HCT116 (cell line): ENCODE measurements around the gene HES5. TPM values are rescaled to one million over a fixed set of nuclear protein-coding genes. Genes with fewer than 3 reads are reported as not detected.

Experiments used
- ATAC-seq: fragments of 200-7000 bp; cut with Tn5 transposase; 2 replicates; pipeline ENCODE4 v1.9.1; 2020; ENCODE audit warnings: mild to moderate bottlenecking, moderate library complexity
- BruUV-seq: library from RNA; stranded (reverse); fragments of 400-500 nt; replicated peaks from 2 replicates; lab custom pipeline; 2021; lab: Mats Ljungman, UMichigan
- CTCF ChIA-PET: fragments of 300-600 bp; sonication (Branson Sonifier 250); formaldehyde crosslinking; loops from one replicate; lab custom pipeline; 2021; ENCODE audit warnings: antibody characterized with exemption; lab: Charles Lee
- POLR2A ChIA-PET: fragments of 300-600, 350-600 bp; sonication (Branson Sonifier 250); formaldehyde crosslinking; loops from one replicate; lab custom pipeline; 2021; ENCODE audit warnings: antibody characterized with exemption; lab: Charles Lee
- RAD21 ChIA-PET, 2 experiments: fragments of 300-600 bp; sonication (Branson Sonifier 250); formaldehyde crosslinking; loops; one replicate each; lab custom pipeline; 2023; ENCODE audit warnings: low total read pairs in 2 of 2; ENCODE audit not compliant: uncharacterized antibody in 2 of 2, unreplicated experiment in 2 of 2, low non-redundant PET in 1 of 2; lab: Charles Lee
- DNase-seq: peaks from one replicate; pipeline ENCODE4 v3.0.0-alpha.2; 2010; ENCODE audit warnings: low read depth, low spot score
- H2AFZ ChIP-seq: fragments of 200-600 bp; shearing (Covaris generic), sonication (generic); 2 replicates; pipeline ENCODE4 v1.6.1; 2017; ENCODE audit warnings: low read depth, mixed run types, mixed read lengths, antibody characterized with exemption, low read length; ENCODE audit not compliant: poor library complexity, severe bottlenecking
- H3K27ac ChIP-seq: 2 replicates; pipeline ENCODE4 v1.5.1; 2012; ENCODE audit warnings: low read depth, low read length
- H3K27me3 ChIP-seq: fragments of 200-600 bp; sonication (generic); 2 replicates; pipeline ENCODE4 v1.6.1; 2016; ENCODE audit warnings: mixed run types, low read length, mixed read lengths; ENCODE audit not compliant: insufficient read depth
- H3K36me3 ChIP-seq, 2 experiments: fragments of 200-500 bp in 1 of 2; fragments of 200-600 bp in 1 of 2; sonication (Bioruptor generic) in 1 of 2; sonication (generic) in 1 of 2; 2 replicates each; pipeline versions ENCODE4 v1.5.1 to v1.6.1; 2014 to 2016; ENCODE audit warnings: low read length in 2 of 2, inconsistent platforms in 1 of 2, mixed read lengths in 1 of 2, mixed run types in 1 of 2; ENCODE audit not compliant: insufficient read depth in 2 of 2, control insufficient read depth in 1 of 2
- H3K4me1 ChIP-seq, 2 experiments: fragments of 200-600 bp in 1 of 2; sonication (generic) in 1 of 2; 2 replicates each; pipeline versions ENCODE4 v1.5.1 to v1.6.1; 2012 to 2017; ENCODE audit warnings: low read length in 2 of 2, inconsistent platforms in 1 of 2, mild to moderate bottlenecking in 1 of 2, mixed read lengths in 1 of 2, mixed run types in 1 of 2, moderate library complexity in 1 of 2; ENCODE audit not compliant: insufficient read depth in 2 of 2, control insufficient read depth in 1 of 2
- H3K4me2 ChIP-seq: fragments of 200-600 bp; sonication (generic); 2 replicates; pipeline ENCODE4 v1.6.1; 2017; ENCODE audit warnings: mixed run types, low read length, mixed read lengths
- H3K4me3 ChIP-seq, 2 experiments: fragments of 200-600 bp in 1 of 2; sonication (generic) in 1 of 2; replicated peaks in 1 of 2; 2 replicates each; pipeline ENCODE4 v1.5.1; 2011 to 2016; ENCODE audit warnings: low read length in 2 of 2, control low read depth in 1 of 2, low read depth in 1 of 2, mild to moderate bottlenecking in 1 of 2, mixed read lengths in 1 of 2, mixed run types in 1 of 2
- H3K79me2 ChIP-seq: fragments of 200-600 bp; sonication (generic); 2 replicates; pipeline ENCODE4 v1.6.1; 2017; ENCODE audit warnings: mild to moderate bottlenecking, mixed run types, low read length, moderate library complexity, mixed read lengths; ENCODE audit not compliant: insufficient read depth
- H3K9ac ChIP-seq: fragments of 200-600 bp; sonication (generic); 2 replicates; pipeline ENCODE4 v1.6.1; 2016; ENCODE audit warnings: low read length, mixed read lengths
- H3K9me2 ChIP-seq: fragments of 200-600 bp; sonication (generic), shearing (Covaris generic); 2 replicates; pipeline ENCODE4 v1.6.1; 2017; ENCODE audit warnings: mixed run types, mild to moderate bottlenecking, moderate library complexity; ENCODE audit not compliant: insufficient read depth
- H3K9me3 ChIP-seq, 2 experiments: fragments of 200-500 bp in 1 of 2; fragments of 200-600 bp in 1 of 2; sonication (Bioruptor generic) in 1 of 2; sonication (generic) in 1 of 2; 2 replicates each; pipeline ENCODE4 v1.6.1; 2014 to 2017; ENCODE audit warnings: low read length in 2 of 2, mixed read lengths in 2 of 2, inconsistent platforms in 1 of 2, low read depth in 1 of 2, mild to moderate bottlenecking in 1 of 2, mixed run types in 1 of 2, moderate library complexity in 1 of 2; ENCODE audit not compliant: control insufficient read depth in 1 of 2, insufficient read depth in 1 of 2
- H4K20me1 ChIP-seq: fragments of 200-600 bp; sonication (generic), shearing (Covaris generic); 2 replicates; pipeline ENCODE4 v1.6.1; 2017; ENCODE audit warnings: mixed run types, mild to moderate bottlenecking, moderate library complexity; ENCODE audit not compliant: insufficient read depth
- ATF3 ChIP-seq: IDR thresholded peaks from 2 replicates; pipeline ENCODE4 v1.6.1; 2012
- CTCF ChIP-seq, 3 experiments: fragments of 200-600 bp in 1 of 3; sonication (generic) in 1 of 3; IDR thresholded peaks in 2 of 3; conservative IDR thresholded peaks in 1 of 3; 2 replicates each; pipeline ENCODE4 v1.5.1; 2012 to 2017; ENCODE audit warnings: low read depth in 2 of 3, low read length in 2 of 3, antibody characterized with exemption in 1 of 3, borderline replicate concordance in 1 of 3, control low read depth in 1 of 3, mild to moderate bottlenecking in 1 of 3, mixed read lengths in 1 of 3, mixed run types in 1 of 3, moderate library complexity in 1 of 3; ENCODE audit not compliant: insufficient read depth in 1 of 3
- EGR1 ChIP-seq: IDR thresholded peaks from 2 replicates; pipeline ENCODE4 v1.6.1; 2012; ENCODE audit warnings: low read depth
- ELF1 ChIP-seq: IDR thresholded peaks from 2 replicates; pipeline ENCODE4 v1.6.1; 2012; ENCODE audit warnings: low read depth, borderline replicate concordance
- EZH2phosphoT487 ChIP-seq: fragments of 200-600 bp; IDR thresholded peaks from 2 replicates; pipeline ENCODE4 v1.6.1; 2018; ENCODE audit warnings: antibody characterized with exemption, borderline replicate concordance
- FOSL1 ChIP-seq: IDR thresholded peaks from 2 replicates; pipeline ENCODE4 v1.6.1; 2012; ENCODE audit warnings: low read depth
- JUND ChIP-seq: IDR thresholded peaks from 2 replicates; pipeline ENCODE4 v1.6.1; 2012
- MAX ChIP-seq: IDR thresholded peaks from 2 replicates; pipeline ENCODE4 v1.6.1; 2012
- POLR2A ChIP-seq: IDR thresholded peaks from 2 replicates; pipeline ENCODE4 v1.7.0; 2011; ENCODE audit warnings: borderline replicate concordance; ENCODE audit not compliant: insufficient read depth, insufficient read length; ENCODE audit errors: extremely low read depth
- SIN3A ChIP-seq: IDR thresholded peaks from 2 replicates; pipeline ENCODE4 v1.6.1; 2012; ENCODE audit warnings: low read depth
- SP1 ChIP-seq: IDR thresholded peaks from 2 replicates; pipeline ENCODE4 v1.6.1; 2012; ENCODE audit warnings: low read depth
- SRF ChIP-seq: IDR thresholded peaks from 2 replicates; pipeline ENCODE4 v1.6.1; 2012; ENCODE audit warnings: low read depth
- TCF7L2 ChIP-seq: IDR thresholded peaks from 2 replicates; pipeline ENCODE4 v1.7.0; 2011; ENCODE audit warnings: borderline replicate concordance, inconsistent platforms; ENCODE audit not compliant: insufficient read depth, insufficient read length; ENCODE audit errors: extremely low read depth
- ZBTB33 ChIP-seq: IDR thresholded peaks from 2 replicates; pipeline ENCODE4 v1.6.1; 2011; ENCODE audit warnings: mild to moderate bottlenecking, low read length, moderate library complexity; ENCODE audit not compliant: insufficient replicate concordance; ENCODE audit errors: extremely low read depth
- ZNF274 ChIP-seq: fragments of 200-500 bp; sonication (Bioruptor generic); IDR thresholded peaks from 2 replicates; pipeline ENCODE4 v1.6.1; 2014; ENCODE audit warnings: mild to moderate bottlenecking, low read depth, low read length, inconsistent platforms
- intact Hi-C: fragments of 100-400 bp; cut with micrococcal nuclease; formaldehyde crosslinking; loops from 2 replicates; pipeline ENCODE4 v1.10.0; 2022
- total RNA-seq: library from RNA; stranded (reverse); gene quantifications from one replicate; pipeline ENCODE4 v1.2.1, GENCODE V29; 2021; ENCODE audit not compliant: unreplicated experiment

Gene HES5
- total RNA-seq, 1 experiment from 2014 or later = not detected

- no peaks in the 10 kb centered on the region for H3K9me3 ChIP-seq
- no peaks in the 10 kb centered on the region for H3K79me2 ChIP-seq
- DNase-seq (no peak), ATAC-seq (no peak)
- RAD21 ChIA-PET = no interaction called here
- H3K36me3 ChIP-seq = no peaks in the 10 kb centered on the region
- no peaks in the 10 kb centered on the region for H3K9me2 ChIP-seq
- H3K9ac ChIP-seq = no peak overlapping the region
- no peaks in the 10 kb centered on the region for H3K4me1 ChIP-seq
- no peaks in the 10 kb centered on the region for H3K27me3 ChIP-seq
- intact Hi-C loops = no loop called here
- TF ChIP-seq SRF (no peak), ELF1 (no peak), SP1 (no peak), FOSL1 (no peak), POLR2A (no peak), EZH2phosphoT487 (no peak), JUND (no peak), TCF7L2 (no peak), ATF3 (no peak), CTCF (IDR thresholded peaks at IDR 0.05 in 2 of 3, conservative IDR thresholded peaks at IDR 0.05 in 1 of 3; ENCODE audit: borderline replicate concordance in 1 of 3, insufficient read depth in 1 of 3, low read depth in 2 of 3, low read length in 2 of 3) (no peak), MAX (no peak), SIN3A (no peak), ZNF274 (no peak), EGR1 (no peak), ZBTB33 (no peak)
- H3K4me3 ChIP-seq = no peak overlapping the region
- CTCF ChIA-PET = no interaction called here
- no peaks in the 10 kb centered on the region for H4K20me1 ChIP-seq
- H3K27ac ChIP-seq = no peak overlapping the region
- H3K4me2 ChIP-seq = no peak overlapping the region
- no TSS peak for BruUV-seq
- POLR2A ChIA-PET = no interaction called here
- no peak overlapping the region for H2AFZ ChIP-seq
Observed at GRCh38 chr1:2560299-2561073, 30.4 kb upstream of the HES5 start.
